ENCODE measurements around the gene CADM4.

GRCh38 chr19:43667126-43667875, 27.7 kb upstream of the CADM4 start:
- TF ChIP-seq CTCF (IDR thresholded peaks at IDR 0.05) (no peak), POLR2AphosphoS5 (IDR thresholded peaks at IDR 0.05) (no peak), EP300 (IDR thresholded peaks at IDR 0.05) (no peak)
